Tibial nerve (tissue), 4 donors: ENCODE data around the gene IFIH1.

ENCODE experiments used
- CTCF ChIP-seq, 5 experiments: fragments of 200-600 bp in 3 of 5; fragments of 450-650 bp in 2 of 5; sonication (generic) in 3 of 5; IDR thresholded peaks; one replicate each; pipeline ENCODE4 v1.5.1; 2016 to 2019; ENCODE audit warnings: antibody characterized with exemption in 5 of 5, mild to moderate bottlenecking in 3 of 5, moderate library complexity in 2 of 5
- EP300 ChIP-seq, 2 donors: sonication (generic); formaldehyde crosslinking; IDR thresholded peaks; one replicate each; pipeline ENCODE4 v1.6.1; 2017; ENCODE audit warnings: antibody characterized with exemption in 2 of 2, mild to moderate bottlenecking in 1 of 2
- POLR2A ChIP-seq, 2 donors: fragments of 450-650 bp; IDR thresholded peaks; one replicate each; pipeline ENCODE4 v1.6.1; 2017; ENCODE audit warnings: antibody characterized with exemption in 2 of 2, mild to moderate bottlenecking in 2 of 2, moderate library complexity in 2 of 2

GRCh38 chr2:162233197-162233596 lies 85.3 kb downstream of the IFIH1 start:
- TF ChIP-seq CTCF (IDR thresholded peaks at IDR 0.05): no peak
- TF ChIP-seq EP300 (IDR thresholded peaks at IDR 0.05): peak in 1 of 2 donors; percentile 27
- no peak for TF ChIP-seq POLR2A (IDR thresholded peaks at IDR 0.05)
